Fibroblast of skin of right quadriceps (primary cell): ENCODE results near the gene CDON.
A peak's percentile ranks its signal among the peaks of the same experiment; 100 is the strongest.
"Not testable (repeated sequence)": the region's sequence is repeated elsewhere in the genome, so short reads cannot be mapped to it uniquely, and the experiment has no call there.

Experiments
- DNase-seq: peaks from one replicate; pipeline ENCODE4 v3.0.0-alpha.2; 2013

Gene CDON

GRCh38 chr11:126046570-126047195 is 16.0 kb downstream of the CDON start:
- DNase-seq: no peak

- DNase-seq: no peak
These were observed 23.0 kb downstream of the CDON start for GRCh38 chr11:126039485-126040271.

- DNase-seq: no peak
These were observed 26.9 kb downstream of the CDON start for GRCh38 chr11:126035718-126036117.

GRCh38 chr11:126034933-126035425 is 27.7 kb downstream of the CDON start:
- DNase-seq: no peak

GRCh38 chr11:126034039-126034932 is 28.4 kb downstream of the CDON start:
- no peak for DNase-seq

- DNase-seq: no peak
These were observed 30.3 kb downstream of the CDON start for GRCh38 chr11:126032375-126032774.

GRCh38 chr11:126029805-126030204 is 32.9 kb downstream of the CDON start:
- no peak for DNase-seq

GRCh38 chr11:126029237-126029636 is 33.4 kb downstream of the CDON start:
- no peak for DNase-seq

- not testable (repeated sequence) for DNase-seq
These were observed 34.1 kb downstream of the CDON start for GRCh38 chr11:126028534-126028933.

GRCh38 chr11:126026579-126026978 is 36.1 kb downstream of the CDON start:
- DNase-seq: no peak

- DNase-seq: no peak
These were observed 36.8 kb downstream of the CDON start for GRCh38 chr11:126025822-126026221.

- no peak for DNase-seq
These were observed 38.5 kb downstream of the CDON start for GRCh38 chr11:126024123-126024522.

GRCh38 chr11:126012852-126013251 is 49.8 kb downstream of the CDON start:
- no peak for DNase-seq

GRCh38 chr11:126011754-126012153 is 50.9 kb downstream of the CDON start:
- no peak for DNase-seq

- DNase-seq: no peak
These were observed 51.4 kb downstream of the CDON start for GRCh38 chr11:126011265-126011664.

- DNase-seq: no peak
These were observed 53.7 kb downstream of the CDON start for GRCh38 chr11:126008956-126009355.

GRCh38 chr11:126007238-126007637 is 55.4 kb downstream of the CDON start:
- peak; percentile 65 for DNase-seq

GRCh38 chr11:126006068-126006467 is 56.6 kb downstream of the CDON start:
- no peak for DNase-seq

- no peak for DNase-seq
These were observed 60.5 kb downstream of the CDON start for GRCh38 chr11:126002181-126002580.

GRCh38 chr11:125999234-125999880 is 63.3 kb downstream of the CDON start:
- peak; percentile 33 for DNase-seq

GRCh38 chr11:125998267-125998666 is 64.4 kb downstream of the CDON start:
- DNase-seq: no peak

- no peak for DNase-seq
These were observed 67.4 kb downstream of the CDON start for GRCh38 chr11:125995313-125995712.

- no peak for DNase-seq
These were observed 68.2 kb downstream of the CDON start for GRCh38 chr11:125994509-125994908.
